HEK293 (cell line): ENCODE measurements around the gene DHCR7.

Experiments
- BCL11B ChIP-seq: fragments of 450-650 bp; formaldehyde crosslinking; IDR thresholded peaks from 2 replicates; pipeline ENCODE4 v1.5.1; 2016; ENCODE audit warnings: low read depth, missing biosample characterization, missing genetic modification characterization
- CTCF ChIP-seq: fragments of 450-650 bp; formaldehyde crosslinking; IDR thresholded peaks from 2 replicates; pipeline ENCODE4 v1.5.1; 2016; ENCODE audit warnings: missing biosample characterization, missing genetic modification characterization
- HOXA7 ChIP-seq: sonication (generic); formaldehyde crosslinking; IDR thresholded peaks from 2 replicates; pipeline ENCODE4 v1.8.1; 2022; ENCODE audit warnings: missing genetic modification reagents, borderline replicate concordance
- KLF16 ChIP-seq: fragments of 450-650 bp; formaldehyde crosslinking; IDR thresholded peaks from 2 replicates; pipeline ENCODE4 v1.5.1; 2017; ENCODE audit warnings: missing biosample characterization, missing genetic modification characterization
- OVOL3 ChIP-seq: fragments of 450-650 bp; formaldehyde crosslinking; IDR thresholded peaks from 2 replicates; pipeline ENCODE4 v1.5.1; 2016; ENCODE audit warnings: missing biosample characterization, missing genetic modification characterization
- ZBTB21 ChIP-seq: fragments of 450-650 bp; formaldehyde crosslinking; IDR thresholded peaks from 2 replicates; pipeline ENCODE4 v1.5.1; 2017; ENCODE audit warnings: missing biosample characterization, missing genetic modification characterization
- ZNF169 ChIP-seq: fragments of 450-650 bp; formaldehyde crosslinking; IDR thresholded peaks from 2 replicates; pipeline ENCODE4 v1.5.1; 2016; ENCODE audit warnings: missing biosample characterization, missing genetic modification characterization
- TF ChIP-seq, protein P1 (sequence below): fragments of 450-650 bp; formaldehyde crosslinking; IDR thresholded peaks from 2 replicates; pipeline ENCODE4 v1.5.1; 2017; ENCODE audit warnings: missing biosample characterization, mild to moderate bottlenecking, missing genetic modification characterization, moderate library complexity

- TF ChIP-seq, protein P1, sequence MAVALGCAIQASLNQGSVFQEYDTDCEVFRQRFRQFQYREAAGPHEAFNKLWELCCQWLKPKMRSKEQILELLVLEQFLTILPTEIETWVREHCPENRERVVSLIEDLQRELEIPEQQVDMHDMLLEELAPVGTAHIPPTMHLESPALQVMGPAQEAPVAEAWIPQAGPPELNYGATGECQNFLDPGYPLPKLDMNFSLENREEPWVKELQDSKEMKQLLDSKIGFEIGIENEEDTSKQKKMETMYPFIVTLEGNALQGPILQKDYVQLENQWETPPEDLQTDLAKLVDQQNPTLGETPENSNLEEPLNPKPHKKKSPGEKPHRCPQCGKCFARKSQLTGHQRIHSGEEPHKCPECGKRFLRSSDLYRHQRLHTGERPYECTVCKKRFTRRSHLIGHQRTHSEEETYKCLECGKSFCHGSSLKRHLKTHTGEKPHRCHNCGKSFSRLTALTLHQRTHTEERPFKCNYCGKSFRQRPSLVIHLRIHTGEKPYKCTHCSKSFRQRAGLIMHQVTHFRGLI: no peak
- TF ChIP-seq ZNF169 (tag by site-specific recombination): no peak
- no peak for TF ChIP-seq CTCF (tag by site-specific recombination)
- no peak for TF ChIP-seq BCL11B (tag by site-specific recombination)
- TF ChIP-seq KLF16 (tag by site-specific recombination): no peak
- TF ChIP-seq OVOL3 (tag by site-specific recombination): no peak
- TF ChIP-seq ZBTB21: no peak
- TF ChIP-seq HOXA7 (CRISPR knock-in tag): no peak
These were observed 10.8 kb downstream of the DHCR7 start for GRCh38 chr11:71437399-71437798.
